ENCODE data around the gene GLYR1. TPM values are rescaled to one million over a fixed set of nuclear protein-coding genes. Genes with fewer than 3 reads are reported as not detected.

Gene GLYR1
- total RNA-seq, 1 experiment from 2014 or later, result 111 TPM

DNA sequence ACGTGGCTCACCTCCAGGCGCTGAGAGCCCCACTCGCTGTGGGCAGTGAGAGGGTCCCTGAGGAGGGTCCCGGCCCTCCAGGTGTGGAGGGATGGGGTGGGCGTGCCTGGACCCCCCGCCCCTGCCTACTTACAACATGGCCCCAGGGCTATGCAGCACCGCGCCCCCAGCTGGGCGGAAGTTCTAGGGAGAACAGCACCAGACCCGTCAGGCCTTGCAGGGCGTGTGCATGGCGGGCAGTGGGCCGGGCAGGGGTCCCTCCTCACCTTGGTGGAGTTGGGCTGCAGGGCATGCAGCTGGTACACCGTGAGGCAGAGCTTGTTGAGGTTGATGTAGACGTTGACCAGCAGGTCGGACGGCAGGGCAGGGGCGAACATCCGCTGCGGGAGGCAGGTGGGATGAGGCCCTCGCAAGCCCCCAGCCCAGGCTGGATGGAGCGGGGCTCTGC, 49.3 kb downstream of the GLYR1 start:
- no TSS peak for BruUV-seq (replicated peaks)
- ChIA-PET CTCF (no interaction called here), POLR2A (no interaction called here)
- H3K27ac ChIP-seq (ENCODE audit: low read length), result no peak overlapping the region
- TF ChIP-seq CTCF (IDR thresholded peaks at IDR 0.05) (no peak), TCF7L2 (IDR thresholded peaks at IDR 0.05; ENCODE audit: low read depth, low read length) (no peak), POLR2AphosphoS5 (IDR thresholded peaks at IDR 0.05; ENCODE audit: low read depth, low read length) (no peak)
- TF ChIP-seq, protein P1, sequence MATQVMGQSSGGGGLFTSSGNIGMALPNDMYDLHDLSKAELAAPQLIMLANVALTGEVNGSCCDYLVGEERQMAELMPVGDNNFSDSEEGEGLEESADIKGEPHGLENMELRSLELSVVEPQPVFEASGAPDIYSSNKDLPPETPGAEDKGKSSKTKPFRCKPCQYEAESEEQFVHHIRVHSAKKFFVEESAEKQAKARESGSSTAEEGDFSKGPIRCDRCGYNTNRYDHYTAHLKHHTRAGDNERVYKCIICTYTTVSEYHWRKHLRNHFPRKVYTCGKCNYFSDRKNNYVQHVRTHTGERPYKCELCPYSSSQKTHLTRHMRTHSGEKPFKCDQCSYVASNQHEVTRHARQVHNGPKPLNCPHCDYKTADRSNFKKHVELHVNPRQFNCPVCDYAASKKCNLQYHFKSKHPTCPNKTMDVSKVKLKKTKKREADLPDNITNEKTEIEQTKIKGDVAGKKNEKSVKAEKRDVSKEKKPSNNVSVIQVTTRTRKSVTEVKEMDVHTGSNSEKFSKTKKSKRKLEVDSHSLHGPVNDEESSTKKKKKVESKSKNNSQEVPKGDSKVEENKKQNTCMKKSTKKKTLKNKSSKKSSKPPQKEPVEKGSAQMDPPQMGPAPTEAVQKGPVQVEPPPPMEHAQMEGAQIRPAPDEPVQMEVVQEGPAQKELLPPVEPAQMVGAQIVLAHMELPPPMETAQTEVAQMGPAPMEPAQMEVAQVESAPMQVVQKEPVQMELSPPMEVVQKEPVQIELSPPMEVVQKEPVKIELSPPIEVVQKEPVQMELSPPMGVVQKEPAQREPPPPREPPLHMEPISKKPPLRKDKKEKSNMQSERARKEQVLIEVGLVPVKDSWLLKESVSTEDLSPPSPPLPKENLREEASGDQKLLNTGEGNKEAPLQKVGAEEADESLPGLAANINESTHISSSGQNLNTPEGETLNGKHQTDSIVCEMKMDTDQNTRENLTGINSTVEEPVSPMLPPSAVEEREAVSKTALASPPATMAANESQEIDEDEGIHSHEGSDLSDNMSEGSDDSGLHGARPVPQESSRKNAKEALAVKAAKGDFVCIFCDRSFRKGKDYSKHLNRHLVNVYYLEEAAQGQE (IDR thresholded peaks at IDR 0.05; ENCODE audit: insufficient read depth in 1 of 2, low read depth in 2 of 2, low read length in 1 of 2), result no peak
- DNase-seq (ENCODE audit: low read depth, low spot score), result no peak
- intact Hi-C loops (cut with micrococcal nuclease; ENCODE audit: unreplicated experiment) (no loop called here), in situ Hi-C loops (cut with HindIII; ENCODE audit: low pct_unique_long_range_greater_than_20kb, low sequenced_read_pairs) (no loop called here)
- ATAC-seq, result no peak
- H3K9me3 ChIP-seq (ENCODE audit: control insufficient read depth, insufficient read depth, low read depth, low read length), result no peaks in the 10 kb centered on the region
- no peaks in the 10 kb centered on the region for H3K27me3 ChIP-seq (ENCODE audit: control insufficient read depth, insufficient read depth, low read length)
- H3K4me3 ChIP-seq (ENCODE audit: low read depth in 2 of 2, low read length in 2 of 2), result no peak overlapping the region
- peaks cover 12% of the 10 kb centered on the region for H3K4me1 ChIP-seq (ENCODE audit: control insufficient read depth, insufficient read depth, low read length)
- H3K36me3 ChIP-seq (ENCODE audit: control insufficient read depth, insufficient read depth, low read length), result no peaks in the 10 kb centered on the region

- peaks cover 12% of the 10 kb centered on the region for H3K4me1 ChIP-seq (ENCODE audit: control insufficient read depth, insufficient read depth, low read length)
- H3K36me3 ChIP-seq (ENCODE audit: control insufficient read depth, insufficient read depth, low read length), result no peaks in the 10 kb centered on the region
- CTCF ChIA-PET, result interaction anchor here (0.6 kb wide), 1 partner anchor 47 kb away, joined by 10 read pairs; no protein-coding TSS in a partner anchor
- no peak for TF ChIP-seq POLR2AphosphoS5 (IDR thresholded peaks at IDR 0.05; ENCODE audit: low read depth, low read length)
- TF ChIP-seq SIN3A (IDR thresholded peaks at IDR 0.05; ENCODE audit: borderline replicate concordance, insufficient read depth, low read depth, low read length), result no peak
- no peak for TF ChIP-seq CTCF (IDR thresholded peaks at IDR 0.05)
- no peak overlapping the region for H3K4me3 ChIP-seq (ENCODE audit: low read depth in 2 of 2, low read length in 2 of 2)
- in situ Hi-C loops (cut with HindIII; ENCODE audit: low pct_unique_long_range_greater_than_20kb, low sequenced_read_pairs), result no loop called here
- POLR2A ChIA-PET, result no interaction called here
- no peaks in the 10 kb centered on the region for H3K9me3 ChIP-seq (ENCODE audit: control insufficient read depth, insufficient read depth, low read depth, low read length)
- no TSS peak for BruUV-seq (replicated peaks)
- no peak overlapping the region for H3K27ac ChIP-seq (ENCODE audit: low read length)
- intact Hi-C loops (cut with micrococcal nuclease; ENCODE audit: unreplicated experiment), result no loop called here
- no peak for DNase-seq (ENCODE audit: low read depth, low spot score)
- no peak for ATAC-seq
- no peaks in the 10 kb centered on the region for H3K27me3 ChIP-seq (ENCODE audit: control insufficient read depth, insufficient read depth, low read length)
Measured at GRCh38 chr16:4796982-4797804, 49.9 kb downstream of the GLYR1 start.
